Stimulated activated CD8-positive, alpha-beta memory T cell treated with anti-CD3 and anti-CD28 coated beads, Interleukin-15, amount 100 ng/mL, for 4 hours (primary cell): Measurements from ENCODE around the gene KL.

ENCODE experiments used
- DNase-seq, 2 donors: peaks; one replicate each; pipeline ENCODE4 v3.0.0-alpha.2; 2020; ENCODE audit warnings: low read depth in 2 of 2

The KL gene

DNA sequence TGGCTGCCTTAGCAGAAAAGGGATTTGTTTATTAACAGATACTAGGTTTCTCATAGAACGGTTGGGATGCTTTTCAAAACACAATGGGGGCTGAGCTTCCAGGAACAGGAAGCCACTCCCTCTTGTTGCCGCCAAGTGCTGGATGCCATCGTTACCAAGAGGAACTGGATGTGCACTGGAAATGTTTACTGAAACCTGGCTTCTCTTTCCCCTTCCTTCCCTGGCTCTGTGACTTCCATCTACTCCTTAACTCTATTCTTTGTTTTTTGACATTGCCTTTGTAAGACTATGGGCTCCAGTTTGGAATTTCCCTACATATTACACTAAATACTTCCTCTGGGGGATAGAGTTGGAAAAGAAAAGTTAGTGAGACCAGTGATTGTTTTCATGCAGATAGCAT lies 11.7 kb upstream of the KL start:
- no peak for DNase-seq

DNA sequence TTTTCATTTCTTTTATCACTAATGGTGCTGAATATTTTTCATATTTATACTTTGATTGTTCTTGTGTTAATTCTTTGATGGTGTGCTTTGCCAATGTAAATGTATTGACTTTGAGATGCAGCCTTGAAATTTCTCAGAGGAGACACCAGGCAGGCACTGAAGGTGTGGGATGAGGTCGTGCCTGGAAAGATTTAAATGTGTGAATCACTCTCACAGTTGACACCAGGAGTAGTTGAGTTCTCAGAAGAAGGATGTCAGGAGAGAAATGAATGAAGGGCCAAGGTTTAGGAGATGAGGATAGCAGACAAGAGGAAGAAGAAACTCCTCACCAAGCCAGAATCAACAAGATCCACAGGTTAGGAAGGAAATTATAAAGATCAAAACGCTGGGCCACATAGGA lies 10.1 kb upstream of the KL start:
- DNase-seq: no peak

DNA sequence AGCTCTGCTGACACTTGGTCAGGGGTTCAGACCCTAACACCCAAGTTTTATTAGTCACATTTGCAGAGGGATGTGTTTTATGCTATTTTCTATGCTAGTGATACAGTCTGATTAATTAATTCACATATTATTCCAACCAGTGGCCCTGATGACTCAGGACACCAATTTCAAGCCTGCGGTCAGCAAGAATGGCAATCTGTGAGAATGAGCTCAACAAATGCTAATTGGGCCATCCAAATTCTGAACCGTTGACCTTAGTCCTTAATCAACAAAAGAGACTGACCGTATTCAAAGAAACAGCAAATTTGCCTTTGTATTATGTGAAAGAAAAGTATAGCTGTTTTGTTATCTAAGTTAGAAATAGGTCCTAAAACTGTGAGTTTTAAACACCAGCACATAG lies 9.6 kb upstream of the KL start:
- DNase-seq: no peak

DNA sequence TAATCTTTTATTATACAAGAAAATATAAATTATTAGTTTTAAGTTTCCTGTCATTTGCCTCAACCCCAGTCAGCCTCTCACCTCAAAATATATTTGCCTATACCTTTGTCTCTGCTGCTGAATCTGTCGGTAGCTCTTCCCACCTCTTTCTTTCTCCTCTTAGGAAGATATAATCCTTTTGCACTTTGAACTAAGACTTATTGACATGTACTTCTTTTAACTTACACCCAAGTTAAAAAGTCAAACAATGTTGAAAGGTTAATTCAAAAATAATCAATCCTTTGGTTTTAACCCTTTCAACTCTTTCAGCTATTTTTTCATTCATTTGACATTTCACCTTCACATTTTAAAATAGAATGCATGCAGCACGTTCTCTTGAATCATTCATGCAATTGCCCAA lies 9.0 kb upstream of the KL start:
- DNase-seq: no peak

DNA sequence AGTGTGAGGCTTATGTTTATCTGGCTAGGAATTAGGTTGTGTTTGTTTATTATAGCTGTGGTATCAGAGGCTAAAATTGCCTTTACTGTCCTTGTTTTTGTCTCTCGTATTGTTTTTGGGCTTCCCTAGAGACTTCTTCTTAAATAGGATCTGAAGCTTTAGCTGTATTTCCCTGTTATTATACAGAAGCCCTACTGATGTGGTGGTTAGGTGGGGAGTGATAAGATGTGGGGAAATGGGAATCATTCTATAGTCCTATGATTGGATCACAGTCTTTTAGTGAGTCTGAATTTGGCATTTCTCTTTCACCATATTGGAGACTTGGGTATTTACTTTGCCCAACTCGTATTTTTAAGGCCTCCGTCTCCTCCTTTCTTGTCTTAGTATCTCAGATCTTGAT lies 8.3 kb upstream of the KL start:
- no peak for DNase-seq

DNA sequence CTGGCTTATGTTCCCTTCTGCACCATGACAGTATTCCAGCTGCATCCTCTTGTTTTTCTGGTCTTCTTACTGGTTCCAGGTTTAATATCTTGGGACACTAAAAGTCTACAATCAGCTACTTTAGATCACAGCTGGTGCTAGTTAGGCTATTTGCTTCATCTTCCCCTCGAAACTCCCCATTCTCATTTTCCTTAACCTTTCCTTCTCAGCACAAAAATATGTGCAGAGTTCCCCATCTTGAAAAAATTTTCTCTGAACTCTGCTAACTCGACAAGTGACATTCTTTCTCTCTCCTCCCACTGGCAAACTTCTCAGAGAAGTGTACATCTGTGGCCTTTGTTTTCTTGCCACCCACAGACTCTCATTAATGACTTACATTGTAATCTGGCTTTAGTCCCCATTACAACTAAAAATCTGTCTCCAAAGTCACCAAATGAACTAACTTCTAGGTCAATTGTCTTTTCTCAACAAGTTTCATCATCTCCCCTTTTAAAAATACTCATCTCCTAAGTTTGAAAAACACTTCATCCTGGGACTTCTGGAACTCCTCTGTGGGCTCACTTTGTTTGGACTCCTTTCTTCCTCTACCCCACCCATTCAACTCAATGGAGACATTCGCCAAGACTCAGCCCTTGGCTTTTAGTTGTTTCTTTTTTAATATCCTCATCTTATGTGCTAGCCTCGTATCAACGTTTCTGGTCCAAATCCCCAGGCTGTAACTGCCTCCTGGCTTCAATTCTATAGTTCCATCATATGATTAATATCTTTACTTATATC lies 7.1 kb upstream of the KL start:
- DNase-seq: no peak

DNA sequence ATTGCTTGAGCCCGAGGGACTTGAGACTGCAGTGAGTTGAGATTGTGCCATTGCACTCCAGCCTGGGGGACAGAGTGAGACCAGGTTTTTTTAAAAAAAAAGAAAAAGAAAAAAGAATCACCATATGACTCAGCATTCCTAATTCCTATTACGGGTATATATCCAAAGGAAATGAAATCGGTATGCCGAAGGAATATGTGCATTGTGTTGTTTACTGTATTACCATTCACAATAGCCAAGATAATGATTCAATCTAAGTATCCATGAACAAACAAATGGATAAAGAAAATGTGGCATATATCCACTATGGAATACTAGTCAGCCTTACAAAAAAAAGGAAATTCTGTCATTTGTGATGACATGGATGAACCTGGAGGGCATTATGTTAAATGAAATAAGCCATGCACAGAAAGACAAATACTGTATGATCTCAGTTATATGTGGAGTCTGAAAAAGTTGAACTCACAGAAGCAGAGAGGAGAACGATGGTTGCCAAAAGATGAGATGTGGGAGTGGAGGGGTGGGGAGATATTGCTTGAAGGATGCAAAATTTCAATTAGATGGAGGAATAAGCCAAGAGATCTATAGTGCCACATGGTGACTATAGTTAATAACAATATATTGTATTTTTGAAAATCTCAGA lies 4.3 kb upstream of the KL start:
- DNase-seq: no peak

DNA sequence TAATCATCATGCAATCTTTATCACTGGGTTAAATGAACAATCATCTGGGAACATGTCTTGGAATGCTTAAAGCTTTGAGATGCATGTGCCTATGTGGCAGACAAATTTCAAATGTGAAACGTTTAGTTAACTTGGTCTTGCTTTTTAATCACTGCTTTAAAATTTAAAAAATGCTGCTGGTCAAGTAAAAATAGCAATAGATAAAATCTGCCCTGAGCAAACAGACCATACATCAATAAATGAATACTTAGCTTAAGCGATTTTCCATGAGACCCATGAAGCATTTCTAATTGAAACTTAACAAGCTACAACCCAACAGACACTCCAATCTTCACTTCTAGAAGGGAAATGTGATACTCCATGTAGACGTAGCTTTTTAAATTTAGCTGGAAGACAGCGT lies 1.9 kb upstream of the KL start:
- no peak for DNase-seq

DNA sequence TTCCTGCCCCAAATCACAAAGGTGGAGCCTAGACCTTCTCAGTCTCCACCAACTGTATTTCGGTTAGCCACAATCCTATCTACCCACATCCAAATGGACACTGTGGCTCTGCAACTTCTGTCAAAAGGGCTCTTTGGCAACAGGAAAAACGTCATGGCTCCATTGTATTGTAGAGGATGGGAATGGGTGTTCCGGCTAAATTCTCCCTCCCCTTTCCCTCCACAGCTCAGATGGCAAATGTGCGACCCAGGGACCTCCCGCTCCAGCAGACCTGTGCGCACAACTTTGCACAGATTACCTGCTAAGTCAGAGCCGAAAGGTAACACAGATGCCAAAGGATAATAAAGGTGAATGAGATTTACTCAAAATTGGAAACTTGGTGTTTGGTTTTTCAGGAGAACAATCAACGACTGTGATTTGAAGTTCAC lies 968 bp upstream of the KL start:
- DNase-seq: no peak

DNA sequence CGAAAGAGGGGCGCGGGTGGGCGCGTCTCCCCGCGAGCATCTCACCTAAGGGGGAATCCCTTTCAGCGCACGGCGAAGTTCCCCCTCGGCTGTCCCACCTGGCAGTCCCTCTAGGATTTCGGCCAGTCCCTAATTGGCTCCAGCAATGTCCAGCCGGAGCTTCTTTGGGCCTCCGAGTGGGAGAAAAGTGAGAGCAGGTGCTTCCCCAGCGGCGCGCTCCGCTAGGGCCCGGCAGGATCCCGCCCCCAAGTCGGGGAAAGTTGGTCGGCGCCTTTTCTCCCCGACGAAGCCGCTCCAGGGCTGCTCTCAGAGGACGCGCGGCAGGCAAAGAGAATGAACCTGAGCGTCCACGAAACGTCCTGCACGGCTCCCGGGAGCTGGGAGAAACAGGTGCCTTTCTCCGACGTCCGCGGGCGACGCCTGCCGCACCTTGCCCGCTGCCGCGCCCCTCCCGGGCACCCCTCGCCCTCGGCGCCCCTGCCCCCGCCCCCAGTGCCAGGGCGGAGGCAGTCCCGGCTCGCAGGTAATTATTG lies 366 bp upstream of the KL start:
- DNase-seq: no peak

DNA sequence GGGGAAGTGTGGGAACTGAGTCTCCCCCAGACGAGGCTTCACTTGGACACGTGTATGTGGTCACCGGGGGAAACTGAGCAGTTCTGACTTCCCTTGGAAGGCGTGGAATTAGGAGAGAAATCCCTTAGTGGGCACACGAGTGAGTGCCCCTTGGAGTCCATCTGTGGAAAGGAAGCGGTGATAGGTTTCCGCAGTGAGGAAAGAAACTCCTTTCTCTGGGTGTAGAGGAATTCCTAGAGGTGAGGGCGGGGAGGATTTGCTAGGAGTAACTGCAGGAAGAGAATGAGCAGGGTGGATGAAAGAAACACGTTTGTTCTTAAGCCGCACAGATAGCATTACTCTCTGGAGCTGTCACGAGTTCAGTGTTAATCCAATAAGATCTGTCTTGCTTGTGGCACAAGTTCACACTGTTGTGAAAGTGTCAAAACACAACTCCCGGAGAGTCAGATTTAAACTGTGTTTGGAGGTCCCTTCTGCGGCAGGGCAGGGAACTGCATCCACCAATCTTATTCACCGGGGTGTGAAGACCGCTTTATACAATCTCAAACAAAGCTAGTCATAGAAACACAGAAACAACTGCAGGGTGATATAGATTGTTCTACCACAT lies 1.2 kb downstream of the KL start:
- DNase-seq: no peak

DNA sequence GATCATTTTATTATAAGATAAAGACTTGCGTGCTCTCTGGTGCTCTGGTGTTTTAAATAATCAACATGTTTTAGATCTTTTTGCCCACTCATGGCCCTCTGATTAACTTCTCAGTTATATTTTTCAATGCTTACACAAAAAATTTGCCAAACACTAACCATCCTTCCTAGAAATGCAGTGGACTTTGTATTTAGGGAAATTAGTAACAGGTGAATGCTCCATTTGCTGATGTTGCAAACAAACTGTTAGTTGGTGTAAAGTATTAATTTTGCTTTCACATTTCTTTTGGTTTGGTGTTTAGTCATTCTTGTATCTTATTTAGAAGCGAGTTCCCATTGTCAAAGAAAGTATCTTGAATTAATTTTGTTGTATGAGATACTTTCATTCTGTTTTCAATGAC lies 2.7 kb downstream of the KL start:
- no peak for DNase-seq

DNA sequence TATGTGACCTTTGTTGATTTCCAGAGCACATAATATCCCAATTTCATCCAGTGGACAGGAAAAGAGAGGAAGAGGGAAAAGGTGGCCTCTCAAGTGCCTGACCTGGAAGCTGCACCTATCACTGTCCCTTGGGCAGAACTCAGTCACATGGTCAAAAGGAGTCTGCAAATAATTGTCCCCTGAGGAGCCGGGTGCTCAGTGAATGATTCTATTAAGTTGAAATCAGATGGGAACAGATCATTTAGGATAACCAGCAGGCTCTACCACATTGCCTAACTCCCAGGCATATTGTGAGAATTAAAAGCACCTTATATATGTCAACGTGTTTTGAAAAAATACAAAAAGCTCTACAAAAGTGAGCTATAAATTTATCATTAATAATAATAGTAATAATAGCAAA lies 6.8 kb downstream of the KL start:
- DNase-seq: no peak

DNA sequence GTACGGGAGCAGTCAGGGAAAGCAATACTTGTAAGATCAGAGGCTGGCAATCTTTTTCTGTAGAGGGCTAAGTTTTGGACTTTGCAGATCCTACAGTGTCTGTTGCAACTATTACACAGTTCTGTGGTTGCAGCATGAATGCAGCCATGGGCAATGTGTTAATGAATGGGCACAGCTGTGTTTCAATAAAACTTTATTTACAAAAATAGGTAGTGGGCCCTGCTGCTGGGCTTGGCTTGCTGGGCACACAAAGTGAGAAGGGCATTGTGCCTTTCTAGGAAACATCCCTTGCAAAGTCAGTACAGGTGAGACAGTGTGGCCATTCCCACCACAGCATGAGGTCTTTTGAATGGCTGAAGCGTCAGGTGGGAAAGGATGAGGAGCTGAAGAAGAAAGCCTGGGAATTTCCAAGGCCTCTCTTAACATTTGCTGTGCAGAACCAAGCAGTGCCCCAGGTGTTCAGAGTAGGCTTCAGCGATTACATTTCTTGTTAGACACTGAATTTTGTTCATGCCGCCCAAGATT lies 9.1 kb downstream of the KL start:
- DNase-seq: no peak

DNA sequence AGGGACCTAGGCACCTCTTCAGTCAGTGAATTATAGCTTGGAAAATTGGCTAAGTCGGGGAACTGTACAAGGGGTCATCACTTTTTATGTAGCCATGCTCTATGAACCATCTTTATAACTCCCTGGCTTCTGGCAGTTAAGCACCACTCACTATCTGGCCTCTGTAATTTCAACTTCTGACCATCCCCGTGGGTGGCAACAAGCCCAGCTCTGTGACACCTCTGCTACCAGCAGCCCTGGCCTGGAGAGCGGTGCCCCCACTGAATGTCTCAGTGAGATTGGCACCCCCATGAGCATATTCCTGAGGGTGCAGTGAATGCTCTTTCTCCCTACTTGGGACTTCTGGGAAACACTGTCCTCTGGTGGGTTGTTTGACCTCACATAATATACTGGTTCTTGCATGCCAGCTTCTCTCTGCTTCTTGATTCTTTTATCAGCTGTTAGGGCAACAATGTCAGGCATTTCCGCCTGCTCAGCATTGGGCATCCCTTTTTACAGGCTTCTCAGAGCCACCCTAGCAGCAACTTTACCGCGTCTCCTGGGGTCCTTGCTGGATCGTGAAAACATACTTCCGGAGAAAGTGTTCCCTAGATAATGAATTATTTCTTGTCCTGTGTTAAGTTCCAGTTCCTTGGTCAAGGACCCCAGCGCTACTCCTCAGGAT lies 10.4 kb downstream of the KL start:
- no peak for DNase-seq

DNA sequence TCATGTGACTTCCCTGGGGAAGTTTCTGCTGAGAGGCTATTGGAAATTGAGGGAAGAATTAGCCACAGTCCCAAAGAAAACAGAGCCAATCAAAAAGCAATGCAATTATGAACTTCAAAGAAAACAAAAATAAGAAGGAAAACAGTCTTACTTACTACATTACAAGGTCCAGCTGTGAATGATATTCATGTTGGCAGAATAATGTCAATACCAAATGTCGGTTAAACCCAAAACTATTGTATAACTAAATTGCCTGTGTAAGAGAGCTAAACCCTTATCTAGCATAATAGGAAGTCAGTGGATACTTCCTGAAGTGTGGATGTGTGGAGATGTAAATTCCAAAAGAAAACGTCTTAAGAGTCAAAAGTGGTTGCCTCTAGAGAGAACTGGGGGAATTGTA lies 12.4 kb downstream of the KL start:
- DNase-seq: no peak

DNA sequence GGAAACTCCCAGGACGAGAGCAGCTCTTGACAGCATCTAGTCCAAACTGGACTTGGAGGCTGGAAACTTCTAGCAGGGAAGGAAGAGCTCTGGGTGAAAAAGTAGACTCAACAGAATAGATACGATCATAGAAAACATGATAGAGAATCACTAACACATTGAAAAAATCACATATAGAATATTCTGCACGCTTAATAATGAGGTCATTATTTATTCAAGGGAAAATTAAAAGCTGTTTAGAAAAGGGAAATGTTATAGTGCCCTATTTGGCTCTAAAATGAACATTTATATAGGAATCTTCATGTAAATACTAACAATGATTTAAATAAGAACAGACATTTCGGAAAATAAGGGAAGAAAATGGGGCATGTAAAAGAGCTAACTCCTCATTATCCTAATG lies 15.1 kb downstream of the KL start:
- no peak for DNase-seq

DNA sequence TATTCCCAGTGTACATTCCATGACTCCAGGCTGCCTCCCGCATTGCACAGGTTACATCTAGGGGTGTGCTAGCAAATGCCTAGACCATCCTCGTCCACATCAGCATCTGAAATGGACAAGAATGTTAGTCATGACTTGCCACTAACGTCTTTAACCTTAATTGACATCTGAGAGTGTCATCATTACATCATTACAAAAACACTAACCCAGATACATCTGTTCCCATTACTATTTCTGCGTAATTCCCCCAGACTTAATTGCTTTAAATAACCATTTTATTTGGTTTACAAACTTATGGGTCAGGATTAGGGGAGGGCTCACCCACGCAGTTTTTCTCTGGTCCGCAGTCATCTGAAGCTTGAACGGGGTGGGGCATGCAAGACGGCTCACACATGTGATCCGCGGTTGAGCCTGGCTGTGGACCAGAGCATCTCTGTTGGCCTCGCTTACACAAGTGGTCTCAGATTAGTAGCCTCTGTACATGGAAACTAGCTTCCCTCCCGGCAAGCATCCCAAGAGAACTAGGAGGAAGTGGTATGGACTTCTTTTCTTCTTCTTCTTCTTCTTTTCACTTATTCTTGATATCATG lies 15.9 kb downstream of the KL start:
- DNase-seq: no peak

DNA sequence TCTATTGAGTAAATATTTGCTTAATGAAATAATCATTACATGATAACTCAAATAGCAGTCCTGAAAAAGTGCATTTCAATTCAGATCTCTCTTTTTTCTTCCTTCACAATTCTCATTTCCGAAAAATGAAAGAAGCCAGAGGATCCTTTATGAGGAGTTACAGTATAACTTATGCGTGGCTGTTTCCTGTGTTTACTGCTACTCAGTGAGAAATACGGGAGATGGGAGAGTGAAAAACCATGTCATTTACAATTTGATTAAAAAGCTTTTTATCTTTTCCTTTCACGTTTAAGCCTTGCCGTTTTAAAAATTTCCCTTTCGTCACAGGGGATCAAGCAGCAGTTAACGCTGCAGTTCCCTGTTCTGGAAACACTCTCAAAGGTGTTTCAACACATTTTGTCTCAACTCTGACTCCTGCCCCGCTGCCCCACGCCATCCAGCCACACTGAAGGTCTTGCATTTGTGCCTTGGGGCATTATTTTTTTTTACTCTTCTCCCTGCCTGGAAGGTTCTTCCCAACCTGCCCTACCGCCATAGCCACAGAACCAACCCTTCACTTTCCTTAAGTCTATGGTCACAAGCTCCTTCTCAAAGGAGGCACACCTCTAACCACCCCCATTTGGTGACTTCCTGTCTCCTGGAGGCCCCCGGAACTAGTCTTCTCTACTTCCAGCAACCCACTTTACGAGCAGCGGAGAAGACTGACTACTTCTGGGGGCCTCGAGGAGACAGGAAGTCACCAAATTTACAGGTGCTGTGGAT lies 17.0 kb downstream of the KL start:
- no peak for DNase-seq

DNA sequence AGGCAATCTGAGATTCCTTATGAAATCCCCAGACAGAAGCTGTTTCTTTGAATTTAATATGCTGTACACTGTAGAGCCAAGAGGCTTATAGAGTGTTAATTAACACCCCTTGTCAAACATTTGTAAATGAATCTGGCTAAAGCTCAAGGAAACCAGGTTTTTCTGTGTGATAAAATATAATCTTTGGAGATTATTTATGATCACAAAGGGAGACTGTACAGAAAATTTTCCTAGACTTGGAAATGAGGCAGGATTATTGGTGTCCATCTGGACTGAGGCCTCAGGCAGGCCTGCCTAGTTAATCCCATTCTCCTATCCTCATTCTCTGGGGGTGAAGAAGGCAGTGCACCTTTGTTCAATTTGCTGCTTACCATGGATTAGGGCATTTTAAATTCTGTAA lies 17.8 kb downstream of the KL start:
- no peak for DNase-seq

DNA sequence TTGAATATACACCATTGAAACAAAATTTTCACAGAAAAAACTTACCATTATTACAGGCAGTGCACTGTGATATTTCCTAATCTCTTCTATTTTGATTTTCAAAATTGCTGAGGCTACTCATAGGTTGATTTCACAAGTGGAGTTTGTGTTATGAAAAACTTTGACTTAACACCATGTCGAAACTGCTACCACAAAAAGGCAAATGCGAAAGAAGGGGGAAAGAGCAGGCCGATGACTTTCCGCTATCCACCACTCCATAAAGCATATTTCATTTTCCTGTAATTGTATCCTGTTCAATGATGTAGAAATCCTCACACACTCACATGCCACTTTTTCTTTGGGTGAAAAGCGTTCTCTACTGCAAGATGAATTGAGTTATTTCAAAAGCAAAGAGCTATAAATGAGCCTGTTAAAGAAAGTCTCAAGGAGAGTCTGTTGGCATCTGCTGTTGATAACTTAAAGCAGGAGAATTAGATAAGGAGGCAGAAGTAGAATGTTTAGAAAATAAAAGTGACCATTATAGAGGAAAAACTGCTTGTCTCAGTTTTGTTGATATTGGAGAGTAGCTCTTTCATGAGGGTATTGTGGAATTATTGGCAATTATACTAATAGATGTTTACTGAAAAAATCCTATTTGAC lies 18.8 kb downstream of the KL start:
- no peak for DNase-seq
